Stimulated activated CD4-positive, alpha-beta T cell treated with anti-CD3 and anti-CD28 coated beads, Interleukin-15, amount 100 ng/mL, for 48 hours (primary cell): ENCODE results near the gene TAX1BP1.
"Not testable (repeated sequence)": the region's sequence is repeated elsewhere in the genome, so short reads cannot be mapped to it uniquely, and the experiment has no call there.

ENCODE experiments used
- DNase-seq, 2 donors: peaks; one replicate each; pipeline ENCODE4 v3.0.0-alpha.2; 2020; ENCODE audit warnings: low read depth in 2 of 2

Gene TAX1BP1

DNA sequence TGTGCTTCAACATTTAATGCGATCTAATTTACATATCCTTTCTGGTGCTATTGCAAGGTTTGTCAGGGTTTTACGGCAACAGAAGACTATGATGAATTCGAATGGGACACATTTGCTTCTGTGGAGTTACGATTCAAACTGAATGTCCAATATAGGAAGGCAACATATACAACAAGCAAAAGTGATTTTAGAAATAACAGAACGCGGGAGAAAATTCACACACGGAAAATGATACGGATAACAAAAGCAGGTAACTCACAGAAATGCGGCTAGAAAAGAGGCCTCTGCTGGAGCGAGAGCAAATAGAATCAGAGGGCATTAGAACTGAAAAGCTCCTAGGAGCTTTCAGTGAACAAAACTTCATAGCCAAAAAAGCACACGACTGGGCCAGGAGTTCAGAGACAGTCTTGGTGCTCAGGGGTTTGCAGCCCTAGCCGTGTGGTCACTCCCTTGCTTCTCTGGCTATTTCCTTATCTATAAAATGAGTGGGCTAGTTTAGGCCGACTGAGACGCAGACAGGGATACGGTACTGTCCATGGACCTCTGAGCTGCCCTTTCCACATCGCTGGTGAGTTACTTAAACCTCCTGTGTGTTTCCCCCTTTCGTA is 557 bp upstream of the TAX1BP1 start:
- DNase-seq, result peak in 1 of 2 donors; percentile 2

DNA sequence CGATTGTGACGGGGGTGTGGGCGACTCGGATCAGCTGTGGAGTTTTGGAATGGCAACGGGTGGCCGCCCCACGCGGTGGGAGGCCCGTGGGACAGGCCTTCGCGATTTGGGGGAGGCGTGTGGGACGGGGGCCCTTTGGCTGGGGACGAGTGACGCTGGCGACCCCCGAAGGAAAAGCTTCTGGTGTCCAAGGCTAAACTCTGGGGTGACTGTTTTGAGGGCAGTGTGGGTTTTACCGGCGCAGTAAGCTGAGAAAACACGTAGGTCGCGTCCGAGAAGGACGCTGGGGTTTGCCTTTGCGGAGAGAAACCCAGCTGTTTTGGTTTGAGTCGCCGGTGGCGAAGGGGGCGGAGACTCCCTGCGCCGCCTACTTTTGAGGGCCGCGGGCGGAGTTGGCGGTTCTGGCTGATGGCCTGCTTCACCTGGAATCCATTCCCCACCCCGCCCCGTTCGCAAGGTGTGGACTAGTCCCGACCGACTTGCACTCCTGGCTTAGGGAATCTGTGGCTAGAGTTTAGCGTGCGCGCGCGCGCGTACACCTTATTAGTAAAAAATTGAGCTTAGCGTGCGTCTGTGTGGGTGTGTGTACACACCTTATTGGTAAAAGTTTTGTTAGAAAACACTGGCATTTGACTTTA is 606 bp downstream of the TAX1BP1 start:
- peak; percentile 74 to 84 for DNase-seq

DNA sequence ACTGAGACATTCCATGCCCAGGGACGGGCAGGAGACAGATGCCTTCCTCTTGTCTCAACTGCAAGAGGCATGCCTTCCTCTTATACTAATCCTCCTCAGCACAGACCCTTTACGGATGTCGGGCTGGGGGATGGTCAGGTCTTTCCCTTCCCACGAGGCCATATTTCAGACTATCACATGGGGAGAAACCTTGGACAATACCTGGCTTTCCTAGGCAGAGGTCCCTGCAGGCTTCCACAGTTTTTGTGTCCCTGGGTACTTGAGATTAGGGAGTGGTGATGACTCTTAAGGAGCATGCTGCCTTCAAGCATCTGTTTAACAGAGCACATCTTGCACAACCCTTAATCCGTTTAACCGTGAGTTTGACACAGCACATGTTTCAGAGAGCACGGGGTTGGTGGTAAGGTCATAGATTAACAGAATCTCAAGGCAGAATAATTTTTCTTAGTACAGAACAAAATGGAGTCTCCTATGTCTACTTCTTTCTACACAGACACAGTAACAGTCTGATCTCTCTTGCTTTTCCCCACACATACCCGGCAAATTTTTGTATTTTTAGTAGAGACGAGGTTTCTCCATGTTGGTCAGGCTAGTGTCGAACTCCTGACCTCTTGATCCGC is 2.2 kb downstream of the TAX1BP1 start:
- DNase-seq, result not testable (repeated sequence)

DNA sequence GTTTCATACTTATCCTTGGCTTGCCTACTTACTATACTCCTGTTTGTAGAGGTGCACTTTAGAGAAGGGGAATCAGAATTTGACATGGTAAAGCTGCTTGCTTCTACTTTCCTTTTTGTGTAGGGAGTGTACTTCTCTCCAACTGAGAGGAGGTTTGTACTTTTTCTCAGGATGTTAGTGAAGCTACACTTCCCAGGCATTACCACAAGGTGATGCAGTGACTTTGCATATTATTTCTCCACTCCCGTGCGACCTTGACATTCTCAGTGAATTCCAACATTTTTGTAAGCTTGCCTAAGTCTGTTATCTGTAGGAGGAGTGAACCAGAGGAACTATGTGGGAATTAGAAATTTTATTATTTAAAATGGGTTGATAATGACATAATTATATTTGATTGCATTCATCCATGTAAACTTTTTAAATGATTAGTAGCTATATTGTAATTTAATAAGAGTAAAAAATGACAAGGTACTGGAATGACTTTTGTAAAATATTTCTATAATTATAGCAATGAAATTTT is 5.2 kb downstream of the TAX1BP1 start:
- no peak for DNase-seq

DNA sequence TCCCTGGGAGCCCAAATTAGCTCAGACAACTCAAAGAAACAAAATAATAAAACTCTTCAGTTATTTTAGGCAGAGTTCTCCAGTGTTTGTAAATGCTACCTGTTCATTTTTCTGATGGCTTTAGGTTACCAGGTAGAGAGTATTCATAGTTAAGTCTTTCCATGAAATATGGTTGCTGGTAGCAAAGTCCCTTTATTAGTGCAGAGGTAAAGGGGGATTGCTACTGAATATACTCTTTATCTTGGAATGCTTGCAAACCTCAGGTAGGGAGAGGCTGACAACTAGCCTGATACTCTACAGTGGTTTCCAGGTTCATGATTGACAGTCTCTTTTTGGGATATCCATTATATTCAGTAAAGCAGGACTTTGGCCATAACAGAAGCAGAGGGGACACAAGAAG is 6.5 kb downstream of the TAX1BP1 start:
- DNase-seq, result no peak

DNA sequence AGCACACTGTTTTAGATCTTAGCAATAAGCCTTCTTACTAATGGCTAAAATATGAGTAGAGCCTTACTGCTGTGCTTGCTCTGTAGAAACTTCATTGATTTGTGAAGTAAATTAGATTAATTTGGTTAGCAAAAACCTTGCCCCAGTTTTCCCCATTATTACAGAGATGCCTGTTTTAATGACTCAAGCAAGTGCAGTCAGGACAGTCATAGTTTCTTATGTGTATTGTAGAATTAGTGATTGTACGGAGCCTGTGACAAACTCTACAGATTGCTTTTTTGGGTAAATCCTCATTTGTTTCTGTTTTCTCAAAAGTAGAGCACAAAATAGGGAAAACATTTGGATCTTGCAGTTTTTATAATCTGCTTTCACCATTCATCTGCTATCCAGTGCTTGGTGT is 7.0 kb downstream of the TAX1BP1 start:
- DNase-seq, result no peak

DNA sequence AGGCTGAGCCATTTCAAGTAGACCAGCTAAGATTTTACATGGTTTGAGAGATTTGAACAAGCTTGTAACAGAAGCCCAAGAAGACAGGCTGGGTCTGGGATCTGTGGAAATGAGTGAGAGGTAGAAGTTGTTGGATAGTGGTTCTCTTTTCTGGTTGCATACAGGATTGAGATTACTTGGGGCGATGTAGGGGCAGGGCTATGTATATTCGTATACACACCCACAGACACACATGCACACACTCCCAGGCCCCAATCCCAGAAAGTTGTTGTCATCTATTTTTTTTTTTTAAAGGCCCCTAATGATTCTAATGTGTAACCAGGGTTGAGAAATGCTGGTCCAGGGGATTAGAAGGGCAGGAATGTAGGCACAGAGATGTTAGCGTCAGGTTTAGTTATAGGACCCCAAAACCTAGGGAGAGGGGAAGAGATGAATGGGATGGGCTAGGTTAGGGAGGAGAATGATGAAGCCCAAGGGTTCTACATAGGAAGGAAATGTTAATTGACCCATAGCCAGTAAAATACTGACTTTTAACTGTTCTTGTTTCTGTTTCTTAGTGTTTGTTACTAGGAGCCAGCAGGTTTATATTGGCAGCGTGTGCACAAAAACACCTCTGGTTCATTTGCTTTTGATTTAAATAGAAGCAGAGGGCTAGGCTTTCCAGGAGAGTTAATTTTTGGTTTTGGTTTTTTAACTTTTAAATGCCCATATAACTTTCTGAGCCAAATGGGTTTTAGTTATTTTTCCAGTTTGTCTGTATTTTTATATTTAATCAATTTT is 7.8 kb downstream of the TAX1BP1 start:
- no peak for DNase-seq

DNA sequence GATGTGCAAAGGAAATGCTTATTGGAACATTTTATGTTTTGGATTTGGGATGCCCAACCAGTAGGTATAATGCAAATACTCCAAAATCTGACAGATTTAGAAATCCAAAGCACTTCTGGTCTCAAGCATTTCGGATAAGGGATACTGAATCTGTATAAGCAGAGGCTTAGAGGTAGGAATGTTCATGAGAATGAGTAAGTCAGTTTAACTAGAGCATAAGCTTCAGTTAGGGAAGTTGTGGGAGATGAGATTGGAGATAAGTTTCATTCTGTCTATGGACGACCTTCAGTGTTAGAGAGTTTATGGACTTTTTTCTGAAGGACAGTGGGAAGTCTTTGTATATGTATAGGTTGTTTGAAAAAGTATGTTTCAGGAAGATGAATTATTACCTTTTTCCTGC is 10.4 kb downstream of the TAX1BP1 start:
- no peak for DNase-seq

DNA sequence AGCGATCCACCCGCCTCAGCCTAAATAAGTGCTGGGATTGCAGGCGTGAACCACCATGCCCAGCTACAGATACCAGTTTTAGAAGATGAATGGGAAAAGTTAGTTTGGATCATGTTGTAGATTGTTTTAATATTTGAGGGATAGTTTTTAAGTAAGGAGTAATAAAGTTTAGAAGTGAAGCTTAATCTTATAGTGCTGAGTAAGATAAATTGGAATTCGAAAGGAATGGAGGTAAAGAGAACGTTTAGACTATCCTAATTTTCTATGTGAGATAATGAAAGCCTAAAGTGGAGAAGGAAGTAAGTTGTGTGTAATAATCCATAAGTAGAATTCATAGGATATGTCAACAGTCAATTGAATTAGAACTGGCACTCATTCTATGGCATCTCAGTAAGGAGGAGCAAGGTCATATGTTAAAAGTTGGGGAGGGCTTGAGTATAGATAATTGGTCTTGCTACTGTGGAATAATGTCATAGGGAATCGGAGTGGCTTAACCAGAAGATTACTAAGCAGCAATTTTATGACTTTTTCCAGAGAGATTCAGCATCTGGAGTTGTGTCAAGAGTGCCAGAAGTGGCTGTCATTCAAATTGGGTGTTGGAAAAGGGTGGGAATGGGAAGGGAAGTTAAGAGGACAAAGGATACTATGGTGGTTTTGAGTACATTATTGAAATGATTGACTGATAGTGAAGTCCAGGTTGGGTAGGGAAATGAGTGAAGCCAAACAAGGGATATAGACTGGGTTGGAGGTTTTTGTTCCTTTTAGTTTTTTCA is 12.1 kb downstream of the TAX1BP1 start:
- no peak for DNase-seq

DNA sequence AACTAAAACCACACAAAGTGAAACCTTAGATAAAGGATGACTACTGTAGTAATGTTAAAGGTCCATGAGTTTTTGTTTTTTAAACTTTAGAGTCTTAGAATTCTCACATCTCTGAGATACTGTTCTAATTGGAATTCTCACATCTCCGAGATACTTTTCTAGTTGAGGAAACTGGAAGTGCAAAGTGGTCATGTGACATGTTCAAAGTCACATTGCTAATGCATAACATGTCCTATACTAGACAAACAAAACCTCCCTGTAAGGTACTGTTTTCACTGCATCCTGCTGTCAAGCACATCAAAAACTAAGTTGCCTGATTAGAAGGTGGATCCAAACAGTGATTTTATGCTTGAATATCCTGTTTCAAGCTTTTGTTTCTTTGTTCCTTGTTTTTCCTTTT is 13.9 kb downstream of the TAX1BP1 start:
- DNase-seq, result no peak

DNA sequence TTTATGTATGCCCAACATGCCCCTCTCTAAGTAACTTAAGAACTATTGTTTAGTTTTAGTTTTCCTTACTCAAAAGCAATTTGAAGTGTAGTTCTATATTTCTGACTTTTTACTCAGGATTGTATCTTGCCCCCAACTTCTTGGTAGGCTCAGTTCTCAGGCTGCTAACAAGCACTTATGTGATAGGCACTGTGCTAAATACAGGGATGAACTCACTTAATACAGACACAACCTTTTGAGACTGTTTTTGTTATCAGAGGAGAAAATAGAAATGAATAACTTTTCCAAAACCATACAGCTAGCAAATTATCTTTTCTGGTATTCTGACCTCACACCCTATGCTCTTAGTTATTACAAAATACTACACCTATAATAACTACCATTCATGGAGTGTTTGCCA is 16.3 kb downstream of the TAX1BP1 start:
- DNase-seq, result no peak

DNA sequence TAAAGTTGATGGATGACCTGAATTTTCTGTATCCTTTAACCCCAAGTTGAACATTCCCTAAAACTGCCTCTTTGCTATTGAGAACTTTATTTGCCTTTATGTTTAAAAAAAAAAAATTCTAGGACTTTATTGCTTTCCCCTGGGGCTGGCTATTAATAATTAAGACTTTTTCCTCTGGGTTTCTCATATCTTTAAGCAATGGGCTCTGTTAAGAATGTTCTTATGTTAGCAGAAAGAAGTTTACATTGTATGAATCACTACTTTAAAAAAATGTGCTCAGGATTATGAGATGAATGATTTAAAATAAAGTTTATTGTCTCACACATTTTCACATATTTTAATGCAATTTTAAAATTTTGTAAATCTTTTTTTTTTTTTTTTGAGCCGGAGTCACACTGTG is 19.5 kb downstream of the TAX1BP1 start:
- DNase-seq, result no peak

DNA sequence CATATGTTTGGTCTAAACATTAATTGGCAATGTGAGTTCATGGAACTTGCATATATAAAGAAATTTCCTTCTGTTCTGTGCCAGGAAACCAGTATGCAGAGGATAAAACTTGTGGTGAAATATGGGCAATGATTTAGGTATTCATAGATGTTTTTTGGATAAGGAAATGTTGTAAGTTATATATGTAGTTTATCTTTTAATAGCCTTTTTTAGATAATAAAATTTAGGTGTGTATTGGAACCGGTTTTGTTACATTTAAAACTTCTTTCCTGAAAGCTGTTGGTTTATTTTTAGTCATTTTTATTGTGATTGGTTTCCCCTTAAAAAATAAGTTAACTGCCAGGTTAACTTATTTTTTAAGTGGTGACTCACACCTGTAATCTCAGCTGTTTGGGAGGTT is 22.1 kb downstream of the TAX1BP1 start:
- no peak for DNase-seq

DNA sequence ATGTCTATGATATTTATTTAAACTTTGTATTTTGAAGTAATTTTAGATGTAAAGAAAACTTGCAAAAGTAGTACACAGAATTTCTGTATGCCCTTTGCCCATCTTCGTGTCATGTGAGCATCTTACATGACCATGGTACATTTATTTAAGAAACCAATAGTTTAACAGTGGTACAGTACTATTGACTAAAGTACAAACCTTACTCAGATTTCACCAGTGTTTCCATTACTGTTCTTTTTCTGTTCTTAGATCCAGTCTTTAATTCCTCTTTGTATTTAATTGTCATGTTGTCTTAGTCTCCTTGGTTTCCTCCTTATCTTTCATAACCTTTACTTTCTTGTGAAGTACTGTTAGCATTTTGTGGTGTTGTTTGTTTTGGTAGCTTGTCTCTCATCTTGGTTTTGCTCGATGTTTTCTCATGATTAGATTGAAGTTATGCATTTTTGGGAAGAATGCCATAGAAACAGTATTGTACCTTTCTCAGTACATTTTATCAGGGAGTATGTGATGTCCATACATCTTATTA is 24.1 kb downstream of the TAX1BP1 start:
- DNase-seq, result no peak

DNA sequence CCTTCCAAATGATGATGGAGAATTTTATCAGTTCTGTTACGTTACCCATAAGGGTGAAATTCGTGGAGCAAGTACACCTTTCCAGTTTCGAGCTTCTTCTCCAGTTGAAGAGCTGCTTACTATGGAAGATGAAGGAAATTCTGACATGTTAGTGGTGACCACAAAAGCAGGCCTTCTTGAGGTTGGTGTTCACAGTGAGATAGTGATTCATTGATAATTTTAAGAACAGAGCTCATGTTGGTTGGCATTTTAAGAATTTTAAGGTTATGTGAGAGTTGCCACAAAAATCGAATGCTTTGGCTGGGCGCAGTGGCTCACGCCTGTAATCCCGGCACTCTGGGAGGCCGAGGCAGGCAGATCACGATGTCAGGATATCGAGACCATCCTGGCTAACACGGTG is 25.9 kb downstream of the TAX1BP1 start:
- no peak for DNase-seq

DNA sequence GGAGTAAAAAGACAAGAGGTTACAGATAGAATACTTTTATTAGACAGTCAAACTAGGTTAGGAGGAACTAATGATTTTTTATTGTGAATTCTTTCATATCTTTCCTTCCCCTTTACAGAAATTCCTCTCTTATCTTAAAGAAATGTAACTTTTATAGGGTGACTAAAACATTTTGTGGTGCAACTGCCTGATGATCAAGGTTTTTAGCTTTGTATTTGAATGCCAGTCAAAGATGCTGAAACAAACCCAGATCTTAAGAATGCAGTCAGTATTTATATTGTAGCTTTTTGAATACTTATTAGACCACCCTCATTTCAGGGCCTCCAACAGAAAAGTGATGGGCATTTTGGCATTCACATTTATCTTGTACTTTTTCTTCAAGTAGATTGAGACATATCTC is 27.4 kb downstream of the TAX1BP1 start:
- no peak for DNase-seq

DNA sequence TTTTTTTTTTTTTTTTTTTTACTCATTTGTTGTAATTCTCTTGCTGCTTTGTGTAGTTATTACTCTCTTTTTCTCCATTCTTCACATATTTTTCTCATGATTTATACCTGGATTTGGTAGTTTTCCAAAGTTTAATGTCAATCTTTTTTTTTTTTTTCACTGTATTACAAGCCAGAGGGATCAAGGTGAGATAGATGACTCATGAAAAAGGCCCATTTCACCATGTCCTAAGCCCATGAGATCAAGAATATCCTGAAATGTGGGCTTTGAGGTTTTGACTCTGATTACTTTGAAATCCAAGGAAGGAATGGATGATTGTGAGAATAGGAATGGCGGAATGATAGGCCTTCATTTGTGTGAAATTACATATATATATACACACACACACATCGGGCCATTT is 31.1 kb downstream of the TAX1BP1 start:
- no peak for DNase-seq

DNA sequence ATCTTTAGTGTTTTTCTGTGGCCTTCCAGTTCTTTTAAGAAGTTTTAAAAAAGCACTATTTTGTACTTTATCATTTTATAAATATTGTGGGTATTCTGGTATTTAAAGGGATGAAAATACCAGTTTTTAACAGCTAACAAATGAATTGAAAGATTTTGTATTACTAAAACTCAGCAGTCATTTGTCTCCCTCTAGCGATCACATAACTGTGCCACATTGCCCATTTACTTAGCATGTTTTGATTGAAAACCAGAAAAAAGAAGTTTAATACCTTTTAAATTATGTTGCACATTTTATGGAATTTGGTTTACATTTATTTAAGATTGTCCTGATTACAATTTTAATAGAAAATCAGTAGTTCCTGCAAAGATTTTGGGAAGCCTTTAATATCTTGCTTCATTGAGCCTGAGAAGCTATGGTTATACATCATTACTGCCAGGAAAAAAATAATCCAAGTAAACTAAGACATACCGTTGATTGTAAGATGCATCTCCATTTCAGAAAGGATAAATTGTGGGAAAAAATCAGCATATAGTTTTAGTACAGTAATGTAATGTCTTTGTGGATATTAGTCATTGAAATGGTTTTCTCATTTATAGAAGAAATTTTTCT is 34.9 kb downstream of the TAX1BP1 start:
- no peak for DNase-seq

DNA sequence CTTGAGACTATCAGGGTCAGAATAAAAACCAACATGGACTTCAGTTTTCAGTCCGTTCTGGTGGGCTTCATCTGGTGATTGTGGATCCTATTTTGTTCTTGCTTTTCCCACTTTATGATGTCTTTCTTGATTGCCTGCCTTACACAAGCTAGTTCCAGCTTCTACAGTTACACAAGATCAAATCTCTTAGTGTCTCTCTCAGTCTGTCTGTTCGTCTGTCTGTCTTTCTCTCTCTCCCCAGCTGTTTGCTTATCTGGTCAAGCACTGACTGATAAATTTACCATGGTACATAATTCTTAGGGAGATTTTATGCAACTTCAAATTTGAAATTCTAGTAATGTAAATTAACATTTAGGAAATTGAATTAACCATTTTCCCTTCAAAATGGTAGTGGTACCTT is 35.8 kb downstream of the TAX1BP1 start:
- DNase-seq, result no peak

DNA sequence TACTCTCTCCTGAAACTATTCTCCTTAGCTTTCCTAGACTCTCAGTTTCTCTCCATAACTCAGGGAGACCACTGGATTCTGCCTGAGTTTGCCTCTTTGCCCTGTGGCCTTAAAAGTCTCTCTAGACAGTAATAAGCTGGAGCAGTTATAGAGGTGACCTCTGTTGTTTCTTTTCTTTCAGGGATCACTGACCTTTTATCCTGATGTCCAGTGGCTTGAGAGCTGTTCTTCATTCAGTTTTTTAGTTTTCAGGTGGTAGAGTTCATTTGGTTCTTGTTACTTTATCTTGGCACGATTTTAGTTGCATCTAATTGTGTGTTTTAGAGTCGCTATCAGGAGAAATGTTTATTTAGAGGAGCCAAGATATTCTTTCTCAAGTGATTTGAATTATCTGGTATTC is 37.7 kb downstream of the TAX1BP1 start:
- DNase-seq, result no peak

DNA sequence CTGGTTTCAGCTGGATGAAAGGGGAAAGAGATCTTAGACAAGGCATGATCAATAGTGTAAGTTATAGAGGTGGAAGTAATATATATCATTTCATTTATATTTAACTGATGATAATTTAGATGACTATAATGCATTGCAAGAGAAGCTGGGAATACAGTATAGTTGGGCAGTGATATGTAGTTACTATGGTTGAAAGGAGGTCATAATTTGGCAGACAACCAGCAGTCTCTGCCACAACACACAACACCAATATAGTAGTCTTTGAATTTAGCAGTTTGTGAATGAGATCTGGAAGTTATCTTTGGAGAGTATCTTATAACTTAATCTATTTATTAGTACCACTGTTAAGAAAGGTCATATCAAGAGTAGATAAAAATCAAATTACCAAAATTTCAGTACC is 39.9 kb downstream of the TAX1BP1 start:
- DNase-seq, result no peak
